D721Med (cell line): Measurements from ENCODE around the gene DNAH5.

Experiments used
- DNase-seq: peaks from one replicate; pipeline ENCODE4 v3.0.0; 2011; ENCODE audit warnings: low spot score; ENCODE audit not compliant: insufficient read length
- FAIRE-seq: peaks from 2 replicates; lab custom pipeline; 2011; peaks lifted over from hg19 to GRCh38; lab: Jason Lieb, UNC
- TF ChIP-seq, protein P1 (sequence below): IDR thresholded peaks from 2 replicates; pipeline ENCODE4 v1.5.1; 2012; ENCODE audit warnings: mild to moderate bottlenecking, control low read depth; ENCODE audit not compliant: insufficient read depth; ENCODE audit errors: missing control alignments

DNAH5 gene

GRCh38 chr5:13921578-13921977 is 22.9 kb downstream of the DNAH5 start:
- FAIRE-seq (no peak), DNase-seq (no peak)
- TF ChIP-seq, protein P1, sequence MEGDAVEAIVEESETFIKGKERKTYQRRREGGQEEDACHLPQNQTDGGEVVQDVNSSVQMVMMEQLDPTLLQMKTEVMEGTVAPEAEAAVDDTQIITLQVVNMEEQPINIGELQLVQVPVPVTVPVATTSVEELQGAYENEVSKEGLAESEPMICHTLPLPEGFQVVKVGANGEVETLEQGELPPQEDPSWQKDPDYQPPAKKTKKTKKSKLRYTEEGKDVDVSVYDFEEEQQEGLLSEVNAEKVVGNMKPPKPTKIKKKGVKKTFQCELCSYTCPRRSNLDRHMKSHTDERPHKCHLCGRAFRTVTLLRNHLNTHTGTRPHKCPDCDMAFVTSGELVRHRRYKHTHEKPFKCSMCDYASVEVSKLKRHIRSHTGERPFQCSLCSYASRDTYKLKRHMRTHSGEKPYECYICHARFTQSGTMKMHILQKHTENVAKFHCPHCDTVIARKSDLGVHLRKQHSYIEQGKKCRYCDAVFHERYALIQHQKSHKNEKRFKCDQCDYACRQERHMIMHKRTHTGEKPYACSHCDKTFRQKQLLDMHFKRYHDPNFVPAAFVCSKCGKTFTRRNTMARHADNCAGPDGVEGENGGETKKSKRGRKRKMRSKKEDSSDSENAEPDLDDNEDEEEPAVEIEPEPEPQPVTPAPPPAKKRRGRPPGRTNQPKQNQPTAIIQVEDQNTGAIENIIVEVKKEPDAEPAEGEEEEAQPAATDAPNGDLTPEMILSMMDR, result no peak

DNA sequence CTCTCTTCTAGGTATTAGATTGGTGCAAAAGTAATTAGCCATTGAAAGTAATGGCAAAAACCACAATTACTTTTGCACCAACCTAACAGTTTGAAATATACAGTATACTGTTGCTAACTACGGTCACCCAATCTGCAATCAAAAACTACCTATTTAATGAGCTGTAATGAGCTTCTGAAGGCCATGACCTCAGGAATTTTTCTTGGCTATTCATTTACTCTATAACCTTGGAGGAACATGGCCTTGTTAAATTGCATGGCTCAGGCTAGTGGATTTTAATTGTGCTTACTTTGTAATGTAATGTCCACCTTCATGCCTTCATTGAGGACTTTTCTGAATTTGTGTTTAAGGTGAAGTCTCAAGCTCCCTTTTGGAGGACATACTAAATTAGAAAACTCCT is 24.7 kb downstream of the DNAH5 start:
- DNase-seq, result no peak
- no peak for FAIRE-seq
- TF ChIP-seq, protein P1, result no peak

DNA sequence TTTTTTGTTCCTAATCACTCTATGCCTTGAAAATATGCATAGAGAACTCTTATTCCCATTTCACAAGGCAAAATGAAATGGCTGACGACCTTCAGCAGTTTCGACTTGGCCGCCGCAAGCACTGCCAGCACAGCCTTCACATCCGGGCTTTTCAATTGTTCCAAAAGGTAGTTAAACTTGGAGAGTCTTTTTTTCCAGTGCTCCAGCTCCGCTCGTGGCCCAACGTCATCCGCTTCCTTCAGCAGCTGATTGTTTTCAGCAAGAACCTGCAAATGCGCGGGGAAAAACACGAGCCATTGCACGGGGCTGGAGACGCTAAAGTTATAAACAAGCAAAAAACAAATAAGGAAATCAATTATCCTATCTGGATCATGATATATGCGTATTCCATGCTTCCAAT is 25.4 kb downstream of the DNAH5 start:
- TF ChIP-seq, protein P1, result no peak
- FAIRE-seq (no peak), DNase-seq (no peak)

DNA sequence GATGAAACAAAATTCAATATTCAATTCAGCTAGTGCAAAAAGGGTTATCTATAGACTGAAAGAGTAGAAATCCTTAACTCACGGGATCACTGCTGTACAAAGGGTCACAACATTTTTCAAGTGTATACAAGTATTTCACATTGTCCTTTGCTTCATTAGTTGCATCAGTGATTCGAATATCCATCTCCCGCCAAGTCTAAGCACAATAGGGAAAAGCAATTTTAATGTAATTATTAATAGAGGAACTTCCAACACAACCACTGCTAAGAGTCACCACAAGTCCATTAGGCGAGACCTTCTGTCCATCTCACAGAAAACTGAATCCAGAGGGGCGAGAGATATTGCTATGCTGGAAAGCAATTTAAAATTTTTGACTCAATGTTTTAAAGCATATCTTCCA is 27.4 kb downstream of the DNAH5 start:
- DNase-seq (no peak), FAIRE-seq (no peak)
- TF ChIP-seq, protein P1, result no peak

DNA sequence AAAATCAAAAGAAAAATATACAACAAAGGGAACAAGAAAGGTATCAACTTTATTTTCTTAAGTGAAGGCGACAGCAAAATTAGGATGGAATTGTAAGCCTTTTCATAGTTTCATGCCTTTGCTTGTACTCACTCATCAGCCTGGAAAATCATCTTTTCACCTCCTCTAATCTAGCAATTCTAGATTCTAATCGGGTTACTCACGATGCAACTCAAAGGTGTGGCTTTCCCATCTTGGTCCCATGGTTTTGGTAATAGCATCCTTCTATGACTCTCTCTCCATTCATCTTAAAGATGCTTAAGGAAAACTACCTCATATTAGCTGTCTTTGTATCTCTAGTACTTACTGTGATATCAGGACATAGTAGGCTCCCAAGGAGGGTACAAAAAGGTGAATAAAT is 30.5 kb downstream of the DNAH5 start:
- TF ChIP-seq, protein P1, result no peak
- FAIRE-seq (no peak), DNase-seq (no peak)

DNA sequence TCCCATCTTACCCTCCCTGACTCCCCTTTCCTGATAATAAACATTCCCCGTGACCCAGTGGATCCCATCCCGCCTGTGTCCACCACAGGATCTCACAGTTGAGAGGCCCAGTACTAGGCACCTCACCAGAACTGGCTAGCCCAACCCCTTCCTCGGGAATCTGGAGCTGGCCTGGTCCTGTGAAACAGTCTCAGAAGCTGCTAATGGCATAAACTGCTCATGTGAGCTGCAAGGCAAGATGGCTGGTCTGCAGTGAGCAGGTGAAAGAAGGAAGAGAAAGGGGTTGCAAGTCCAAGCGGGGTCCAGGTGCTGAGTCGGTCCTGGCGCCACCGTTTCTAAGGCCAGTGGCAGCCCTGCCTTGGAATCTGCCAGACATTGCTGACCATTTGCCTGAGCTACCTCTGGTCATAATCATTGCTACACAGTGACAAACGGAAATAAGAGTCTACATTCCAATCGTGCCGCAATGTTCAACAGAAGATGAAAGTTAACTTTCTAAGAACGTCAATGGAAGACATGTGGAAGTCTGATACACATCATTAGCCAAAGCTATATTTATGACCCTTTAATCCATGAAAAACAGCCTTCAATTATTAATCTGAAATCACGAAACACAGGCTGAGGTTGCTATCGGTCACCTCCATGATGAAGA is 33.7 kb downstream of the DNAH5 start:
- FAIRE-seq (no peak), DNase-seq (no peak)

GRCh38 chr5:13910201-13910600 is 34.3 kb downstream of the DNAH5 start:
- FAIRE-seq (no peak), DNase-seq (no peak)
- TF ChIP-seq, protein P1, result no peak

More for the DNA sequence above, 33.7 kb downstream of the DNAH5 start:
- TF ChIP-seq, protein P1, result no peak
